ENCODE data around the gene SFN.

GRCh38 chr1:26911399-26912146 is 48.6 kb downstream of the SFN start:
- TF ChIP-seq CTCF (conservative IDR thresholded peaks at IDR 0.05; ENCODE audit: low read depth, low read length) (no peak), RAD21 (IDR thresholded peaks at IDR 0.05; ENCODE audit: low read length) (no peak), POLR2A (IDR thresholded peaks at IDR 0.05; ENCODE audit: low read depth, low read length) (no peak)
